NCI-H2107 treated with DMSO at 0.1 percent for 48 hours (cell line): ENCODE results near the gene ARHGAP26.

Experiments used
- DNase-seq: peaks from one replicate; lab custom pipeline; 2025; ENCODE audit not compliant: unreplicated experiment; lab: John Stamatoyannopoulos, UW

The ARHGAP26 gene

GRCh38 chr5:143213231-143213850, 443.2 kb downstream of the ARHGAP26 start:
- no peak for DNase-seq

GRCh38 chr5:143213851-143214363, 443.7 kb downstream of the ARHGAP26 start:
- DNase-seq, result no peak

DNA sequence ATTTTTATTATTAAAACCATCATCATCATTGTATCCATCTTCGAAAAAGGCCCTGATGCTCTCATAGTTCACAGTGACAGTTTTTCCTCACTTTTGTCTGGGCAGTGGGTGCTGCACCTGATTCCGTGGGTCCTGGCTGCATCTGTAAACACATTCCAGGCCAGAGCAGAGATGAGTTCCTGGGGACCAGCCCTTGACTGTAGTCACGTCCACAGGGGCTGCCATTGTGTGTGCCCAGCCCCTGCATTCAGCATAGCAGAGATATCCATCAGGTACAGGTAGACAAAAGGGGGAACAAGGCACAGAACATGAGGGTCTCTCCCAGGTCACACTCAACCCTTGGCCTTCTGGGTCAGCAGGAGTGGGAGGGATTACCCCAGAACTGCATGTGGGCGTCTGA, 444.3 kb downstream of the ARHGAP26 start:
- no peak for DNase-seq

- no peak for DNase-seq
These were observed 444.7 kb downstream of the ARHGAP26 start for GRCh38 chr5:143214890-143215289.

DNA sequence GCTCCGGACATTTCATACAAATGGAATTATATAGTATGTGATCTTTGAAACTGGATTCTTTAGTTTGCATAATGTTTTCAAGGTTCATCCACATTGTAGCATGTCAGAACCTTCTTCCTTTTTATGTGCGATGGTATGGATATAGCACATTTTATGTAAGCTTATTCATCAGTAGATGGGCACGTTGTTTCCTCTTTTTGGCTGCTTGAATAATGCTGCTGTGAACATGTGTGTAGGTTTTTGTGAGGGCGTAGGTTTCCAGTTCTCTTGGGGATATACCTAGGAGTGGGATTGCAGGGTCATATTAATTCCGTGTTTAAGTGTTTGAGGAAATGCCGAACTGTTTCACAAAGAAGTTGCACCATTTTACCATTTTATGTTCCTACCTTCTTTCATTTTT, 445.5 kb downstream of the ARHGAP26 start:
- no peak for DNase-seq

- no peak for DNase-seq
These were observed 446.0 kb downstream of the ARHGAP26 start for GRCh38 chr5:143216211-143216610.

- DNase-seq, result no peak
These were observed 447.1 kb downstream of the ARHGAP26 start for GRCh38 chr5:143217065-143217803.

DNA sequence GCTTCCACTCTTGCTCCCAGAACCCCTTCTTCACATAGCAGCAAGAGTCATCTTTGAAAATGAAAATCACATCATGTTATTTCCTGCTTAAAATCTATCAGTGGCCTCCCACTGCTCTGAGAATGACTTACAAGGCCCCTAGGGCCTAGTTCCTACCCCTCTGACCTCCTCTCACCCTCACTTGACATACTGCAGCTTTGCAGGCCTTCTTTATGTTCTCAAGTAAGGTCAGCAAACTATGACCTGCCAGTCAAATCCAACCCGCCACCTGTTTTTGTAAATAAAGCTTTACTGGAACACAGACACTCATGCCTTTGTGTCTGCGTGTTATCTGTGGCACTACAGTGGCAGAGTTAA, 447.6 kb downstream of the ARHGAP26 start:
- no peak for DNase-seq

GRCh38 chr5:143218517-143219170, 448.5 kb downstream of the ARHGAP26 start:
- DNase-seq, result no peak

- DNase-seq, result no peak
These were observed 449.5 kb downstream of the ARHGAP26 start for GRCh38 chr5:143219696-143220095.

DNA sequence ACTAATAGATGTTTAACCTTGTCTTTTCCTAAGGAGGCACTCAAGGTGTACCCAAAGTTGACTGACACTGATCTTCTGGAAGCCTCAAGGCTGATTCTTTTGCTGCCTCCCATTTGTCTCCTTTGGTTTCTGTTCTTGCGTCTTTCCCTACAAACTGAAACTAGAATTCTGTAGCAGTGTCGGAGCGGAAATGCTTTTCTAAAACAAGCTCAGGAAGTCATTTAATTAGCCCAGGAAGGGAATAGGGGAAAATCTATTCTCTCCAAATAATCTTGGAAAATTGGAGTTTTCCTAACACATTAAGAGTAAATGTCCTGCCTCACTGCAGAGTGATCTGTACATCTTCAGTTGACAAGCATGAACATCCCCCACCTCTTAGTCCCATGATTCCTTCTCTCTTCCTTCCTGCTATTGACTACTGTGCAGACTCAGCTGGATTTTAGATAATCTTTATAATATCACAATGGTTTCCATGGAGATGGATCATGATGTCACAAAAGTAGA, 450.6 kb downstream of the ARHGAP26 start:
- no peak for DNase-seq

GRCh38 chr5:143222287-143223231, 452.4 kb downstream of the ARHGAP26 start:
- DNase-seq, result peak; percentile 85

DNA sequence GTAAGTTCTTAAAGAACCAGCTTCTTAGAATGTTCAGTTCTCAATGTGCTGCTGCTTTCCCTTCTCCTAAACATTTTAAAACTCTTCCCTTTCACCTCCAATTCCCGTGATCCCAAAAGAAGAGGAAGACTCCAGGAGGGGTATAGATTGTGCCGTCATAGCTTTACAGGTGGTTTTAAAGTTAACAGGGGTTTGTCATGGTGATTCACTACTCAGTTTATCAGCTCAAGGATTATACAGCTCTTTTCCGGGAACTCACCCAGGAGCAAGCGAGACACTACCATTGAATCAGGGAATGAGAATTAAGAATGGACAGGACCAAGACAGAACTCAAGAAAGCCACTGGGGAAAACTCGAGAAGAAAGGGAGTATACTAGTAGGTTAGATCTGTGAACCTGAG, 454.5 kb downstream of the ARHGAP26 start:
- DNase-seq, result no peak

- DNase-seq, result no peak
These were observed 455.3 kb downstream of the ARHGAP26 start for GRCh38 chr5:143225511-143225910.

- DNase-seq, result no peak
These were observed 456.2 kb downstream of the ARHGAP26 start for GRCh38 chr5:143226361-143226760.

- DNase-seq, result no peak
These were observed 456.7 kb downstream of the ARHGAP26 start for GRCh38 chr5:143226872-143227271.

GRCh38 chr5:143227301-143227700, 457.1 kb downstream of the ARHGAP26 start:
- DNase-seq, result no peak

- DNase-seq, result no peak
These were observed 458.6 kb downstream of the ARHGAP26 start for GRCh38 chr5:143228597-143229293.

DNA sequence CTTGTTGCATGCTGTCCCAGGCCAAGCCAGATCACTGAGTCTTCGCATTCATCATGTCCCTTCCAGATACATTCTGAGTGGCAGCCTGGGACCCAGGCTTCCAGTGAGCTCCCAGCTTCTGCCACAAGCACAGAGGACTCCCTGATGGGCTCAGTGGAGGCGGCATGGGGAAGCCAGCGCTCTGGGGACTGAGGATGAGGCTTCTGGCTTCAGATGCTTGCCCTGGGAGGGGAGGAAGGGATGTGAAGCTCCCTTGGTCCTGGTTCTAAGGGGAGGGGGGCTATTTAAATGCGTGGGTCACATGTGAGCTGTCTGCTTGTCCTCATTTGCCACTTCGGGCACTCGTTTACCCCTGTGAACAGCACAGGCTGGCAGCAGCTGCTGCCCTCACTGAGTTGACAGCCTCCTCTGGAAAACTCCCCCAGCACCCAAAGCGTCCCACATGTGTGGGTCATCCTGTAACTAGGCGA, 459.3 kb downstream of the ARHGAP26 start:
- DNase-seq, result no peak
